Esophagus squamous epithelium (tissue), 4 donors: ENCODE data around the gene OR2A42.

Source experiments
- POLR2A ChIP-seq, 4 donors: fragments of 450-650 bp; IDR thresholded peaks; one replicate each; pipeline ENCODE4 v1.6.1; 2017; ENCODE audit warnings: antibody characterized with exemption in 4 of 4, mild to moderate bottlenecking in 4 of 4, moderate library complexity in 3 of 4
- TF ChIP-seq, protein P1 (sequence below), 6 experiments: fragments of 450-650 bp in 4 of 6; fragments of 200-600 bp in 2 of 6; sonication (generic) in 2 of 6; IDR thresholded peaks; one replicate each; pipeline ENCODE4 v1.5.1; 2016 to 2019; ENCODE audit warnings: antibody characterized with exemption in 6 of 6, mild to moderate bottlenecking in 4 of 6, moderate library complexity in 4 of 6

DNA sequence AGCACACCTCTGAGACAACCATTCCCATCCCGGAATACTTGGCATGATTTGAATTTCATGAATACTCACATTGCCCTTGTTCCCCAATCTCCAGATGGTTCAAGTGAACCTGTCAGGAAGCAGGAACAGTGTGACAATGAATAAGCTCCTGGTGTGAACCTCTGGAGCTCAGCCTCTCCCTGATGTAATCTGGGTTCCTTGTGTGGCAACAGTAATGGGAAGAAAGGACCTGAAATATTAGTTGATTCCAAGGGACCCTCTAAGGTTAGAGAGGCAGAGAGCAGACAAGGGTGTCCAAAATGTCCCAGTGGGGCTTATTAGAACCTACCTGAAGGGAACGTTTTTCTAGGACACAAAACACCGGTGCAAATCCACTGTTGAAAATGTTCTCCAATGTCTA lies 16.7 kb upstream of the OR2A42 start:
- TF ChIP-seq, protein P1, sequence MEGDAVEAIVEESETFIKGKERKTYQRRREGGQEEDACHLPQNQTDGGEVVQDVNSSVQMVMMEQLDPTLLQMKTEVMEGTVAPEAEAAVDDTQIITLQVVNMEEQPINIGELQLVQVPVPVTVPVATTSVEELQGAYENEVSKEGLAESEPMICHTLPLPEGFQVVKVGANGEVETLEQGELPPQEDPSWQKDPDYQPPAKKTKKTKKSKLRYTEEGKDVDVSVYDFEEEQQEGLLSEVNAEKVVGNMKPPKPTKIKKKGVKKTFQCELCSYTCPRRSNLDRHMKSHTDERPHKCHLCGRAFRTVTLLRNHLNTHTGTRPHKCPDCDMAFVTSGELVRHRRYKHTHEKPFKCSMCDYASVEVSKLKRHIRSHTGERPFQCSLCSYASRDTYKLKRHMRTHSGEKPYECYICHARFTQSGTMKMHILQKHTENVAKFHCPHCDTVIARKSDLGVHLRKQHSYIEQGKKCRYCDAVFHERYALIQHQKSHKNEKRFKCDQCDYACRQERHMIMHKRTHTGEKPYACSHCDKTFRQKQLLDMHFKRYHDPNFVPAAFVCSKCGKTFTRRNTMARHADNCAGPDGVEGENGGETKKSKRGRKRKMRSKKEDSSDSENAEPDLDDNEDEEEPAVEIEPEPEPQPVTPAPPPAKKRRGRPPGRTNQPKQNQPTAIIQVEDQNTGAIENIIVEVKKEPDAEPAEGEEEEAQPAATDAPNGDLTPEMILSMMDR (IDR thresholded peaks at IDR 0.05): no peak
- no peak for TF ChIP-seq POLR2A (IDR thresholded peaks at IDR 0.05)
